OCI-LY3 (cell line): ENCODE results near the gene RGS1.

Source experiments
- H2AFZ ChIP-seq: fragments of 200-600, 300-600 bp; shearing (Covaris generic); 2 replicates; pipeline ENCODE4 v1.6.0; 2014; ENCODE audit warnings: antibody characterized with exemption, low read depth, low read length
- H3K27ac ChIP-seq: fragments of 200-600, 300-600 bp; sonication (generic); 2 replicates; pipeline ENCODE4 v1.5.1; 2014; ENCODE audit warnings: mild to moderate bottlenecking, low read length, moderate library complexity, mixed read lengths
- H3K27me3 ChIP-seq: fragments of 200-600, 300-600 bp; sonication (generic); 2 replicates; pipeline ENCODE4 v1.6.1; 2014; ENCODE audit warnings: low read depth, low read length, mixed read lengths
- H3K36me3 ChIP-seq: fragments of 200-600, 300-600 bp; sonication (generic); replicated peaks from 2 replicates; pipeline ENCODE3; 2014; ENCODE audit warnings: low read depth, low read length, mixed read lengths
- H3K4me1 ChIP-seq: fragments of 300-600, 200-600 bp; sonication (generic); 2 replicates; pipeline ENCODE4 v1.6.1; 2014; ENCODE audit warnings: low read length, mixed read lengths
- H3K4me2 ChIP-seq: fragments of 200-600, 300-600 bp; sonication (generic); 2 replicates; pipeline ENCODE4 v1.6.1; 2014; ENCODE audit warnings: low read length, mixed read lengths
- H3K4me3 ChIP-seq: fragments of 300-600, 200-600 bp; sonication (generic); 2 replicates; pipeline ENCODE4 v1.5.1; 2014; ENCODE audit warnings: antibody characterized with exemption, mild to moderate bottlenecking, low read length, moderate library complexity
- H3K79me2 ChIP-seq: fragments of 300-600, 200-600 bp; shearing (Covaris generic); 2 replicates; pipeline ENCODE4 v1.6.1; 2014; ENCODE audit warnings: mild to moderate bottlenecking, low read length, mixed read lengths
- H3K9ac ChIP-seq: fragments of 300-600, 200-600 bp; shearing (Covaris generic); 2 replicates; pipeline ENCODE4 v1.6.0; 2014; ENCODE audit warnings: mild to moderate bottlenecking, low read length, moderate library complexity
- H3K9me3 ChIP-seq: fragments of 200-600, 300-600 bp; shearing (Covaris generic); 2 replicates; pipeline ENCODE4 v1.6.1; 2014; ENCODE audit warnings: low read length, mixed read lengths; ENCODE audit not compliant: insufficient read depth
- H4K20me1 ChIP-seq: fragments of 200-600, 300-600 bp; sonication (generic); 2 replicates; pipeline ENCODE4 v1.6.1; 2016; ENCODE audit warnings: low read length, mixed read lengths; ENCODE audit not compliant: insufficient read depth
- CTCF ChIP-seq: fragments of 200-600, 300-600 bp; sonication (generic); IDR thresholded peaks from 2 replicates; pipeline ENCODE4 v1.5.1; 2014; ENCODE audit warnings: antibody characterized with exemption, low read length, low read depth
- EZH2phosphoT487 ChIP-seq: fragments of 200-600 bp; shearing (Covaris generic); IDR thresholded peaks from 2 replicates; pipeline ENCODE4 v1.6.1; 2018; ENCODE audit warnings: antibody characterized with exemption, mixed run types, low read depth

Gene RGS1

DNA sequence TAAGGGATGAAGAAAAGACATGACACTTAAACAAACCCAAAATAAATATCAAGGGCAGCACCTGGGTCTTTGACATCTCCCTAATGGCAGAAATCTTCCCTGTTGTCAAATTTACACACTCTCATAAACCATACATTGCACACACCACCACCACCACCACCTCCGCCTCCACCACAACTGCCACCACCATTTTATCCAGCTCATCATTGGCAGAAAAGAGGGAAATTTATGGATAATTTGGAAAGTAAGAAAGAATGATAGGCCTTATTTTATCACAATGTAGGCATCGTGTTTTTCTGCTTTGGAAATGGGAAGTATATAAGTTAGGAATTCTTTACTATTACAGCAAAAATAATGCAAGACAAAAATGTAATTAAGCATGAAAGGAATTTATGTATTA is 33.1 kb downstream of the RGS1 start:
- Histone ChIP-seq H3K36me3 (no peaks in the 10 kb centered on the region), H3K4me3 (peak overlapping the region; percentile 30), H3K27me3 (no peaks in the 10 kb centered on the region), H3K4me1 (peaks cover 79% of the 10 kb centered on the region), H4K20me1 (no peaks in the 10 kb centered on the region), H3K9ac (peak overlapping the region; percentile 66), H3K79me2 (no peaks in the 10 kb centered on the region), H3K4me2 (peak overlapping the region; percentile 89), H3K27ac (peak overlapping the region; percentile 92), H2AFZ (no peak overlapping the region), H3K9me3 (no peaks in the 10 kb centered on the region)
- TF ChIP-seq CTCF (no peak), EZH2phosphoT487 (no peak)

GRCh38 chr1:192609110-192610079 is 33.8 kb downstream of the RGS1 start:
- H3K79me2 ChIP-seq, result no peaks in the 10 kb centered on the region
- no peaks in the 10 kb centered on the region for H3K9me3 ChIP-seq
- TF ChIP-seq CTCF, result peak; percentile 56
- TF ChIP-seq EZH2phosphoT487, result no peak
- H2AFZ ChIP-seq, result peak overlapping the region; percentile 45
- H3K27me3 ChIP-seq, result no peaks in the 10 kb centered on the region
- peak overlapping the region; percentile 66 for H3K9ac ChIP-seq
- no peaks in the 10 kb centered on the region for H4K20me1 ChIP-seq
- no peaks in the 10 kb centered on the region for H3K36me3 ChIP-seq
- H3K27ac ChIP-seq, result peak overlapping the region; percentile 92
- peak overlapping the region; percentile 89 for H3K4me2 ChIP-seq
- H3K4me3 ChIP-seq, result peak overlapping the region; percentile 70
- peaks cover 79% of the 10 kb centered on the region for H3K4me1 ChIP-seq

DNA sequence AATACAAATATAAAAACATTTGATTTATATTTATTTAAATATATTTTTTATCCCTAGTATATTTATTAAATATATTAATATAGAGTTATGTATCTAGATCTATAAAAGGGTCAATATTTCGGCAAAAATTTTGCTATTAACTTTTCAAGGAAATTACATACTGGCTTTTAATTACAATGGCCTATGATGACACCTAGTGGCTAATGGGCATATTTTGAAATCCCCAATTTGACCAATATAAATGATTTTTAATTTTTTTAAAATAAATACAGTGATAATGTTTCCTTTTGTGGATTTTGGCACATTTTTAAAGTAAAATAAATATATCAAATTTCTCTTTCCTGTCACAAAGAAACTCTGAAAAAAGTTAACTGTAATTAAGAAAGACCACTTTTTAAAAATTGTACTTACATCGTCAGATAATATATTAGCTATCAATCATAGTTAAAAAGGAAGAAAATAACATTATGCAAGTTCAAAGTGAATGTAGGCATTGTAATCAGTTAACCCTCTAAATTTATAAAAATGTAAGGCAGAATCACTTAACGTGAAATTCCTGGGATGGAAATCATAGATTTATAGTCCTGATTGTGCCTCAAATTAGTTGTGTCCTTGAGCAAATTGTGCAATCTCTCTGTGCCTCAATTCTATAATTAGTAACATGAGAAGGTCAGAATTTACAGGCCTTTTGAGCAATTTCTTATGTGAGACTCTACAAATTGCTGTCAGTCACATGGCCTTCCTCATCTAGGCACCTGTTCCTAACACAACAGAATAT is 34.7 kb downstream of the RGS1 start:
- Histone ChIP-seq H3K27me3 (no peaks in the 10 kb centered on the region), H3K4me3 (peak overlapping the region; percentile 70), H3K4me1 (peaks cover 79% of the 10 kb centered on the region), H3K36me3 (no peaks in the 10 kb centered on the region), H2AFZ (peak overlapping the region; percentile 58), H3K4me2 (peak overlapping the region; percentile 89), H3K27ac (peak overlapping the region; percentile 92), H3K9ac (peak overlapping the region; percentile 67), H3K79me2 (no peaks in the 10 kb centered on the region), H3K9me3 (no peaks in the 10 kb centered on the region), H4K20me1 (no peaks in the 10 kb centered on the region)
- TF ChIP-seq EZH2phosphoT487 (no peak), CTCF (peak; percentile 59)

DNA sequence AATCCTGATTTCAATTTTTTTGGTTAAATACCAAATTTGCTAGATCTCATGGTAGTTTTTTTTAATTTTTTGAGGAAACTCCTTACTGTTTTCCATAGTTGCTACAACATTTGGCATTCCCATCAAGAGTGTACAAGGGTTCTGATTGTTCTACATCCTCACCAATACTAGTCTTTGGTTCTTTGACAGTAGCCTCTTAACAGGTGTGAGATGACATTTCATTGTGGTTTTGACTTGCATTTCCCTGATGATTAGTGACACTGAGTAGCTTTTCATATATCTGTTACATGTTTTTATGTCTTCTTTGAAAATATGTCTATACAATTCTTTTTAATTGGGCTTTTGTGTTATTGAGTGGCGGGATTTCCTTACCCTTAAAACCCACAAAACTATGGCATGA is 39.5 kb downstream of the RGS1 start:
- Histone ChIP-seq H3K27me3 (no peaks in the 10 kb centered on the region), H4K20me1 (no peaks in the 10 kb centered on the region), H3K27ac (no peak overlapping the region), H3K4me1 (peaks cover 38% of the 10 kb centered on the region), H2AFZ (no peak overlapping the region), H3K36me3 (no peaks in the 10 kb centered on the region), H3K4me2 (no peak overlapping the region), H3K4me3 (no peak overlapping the region), H3K9ac (no peak overlapping the region), H3K79me2 (no peaks in the 10 kb centered on the region), H3K9me3 (no peaks in the 10 kb centered on the region)
- TF ChIP-seq EZH2phosphoT487, result no peak
- TF ChIP-seq CTCF, result no peak
